ENCODE data around the gene TFAP2A.

The TFAP2A gene

DNA sequence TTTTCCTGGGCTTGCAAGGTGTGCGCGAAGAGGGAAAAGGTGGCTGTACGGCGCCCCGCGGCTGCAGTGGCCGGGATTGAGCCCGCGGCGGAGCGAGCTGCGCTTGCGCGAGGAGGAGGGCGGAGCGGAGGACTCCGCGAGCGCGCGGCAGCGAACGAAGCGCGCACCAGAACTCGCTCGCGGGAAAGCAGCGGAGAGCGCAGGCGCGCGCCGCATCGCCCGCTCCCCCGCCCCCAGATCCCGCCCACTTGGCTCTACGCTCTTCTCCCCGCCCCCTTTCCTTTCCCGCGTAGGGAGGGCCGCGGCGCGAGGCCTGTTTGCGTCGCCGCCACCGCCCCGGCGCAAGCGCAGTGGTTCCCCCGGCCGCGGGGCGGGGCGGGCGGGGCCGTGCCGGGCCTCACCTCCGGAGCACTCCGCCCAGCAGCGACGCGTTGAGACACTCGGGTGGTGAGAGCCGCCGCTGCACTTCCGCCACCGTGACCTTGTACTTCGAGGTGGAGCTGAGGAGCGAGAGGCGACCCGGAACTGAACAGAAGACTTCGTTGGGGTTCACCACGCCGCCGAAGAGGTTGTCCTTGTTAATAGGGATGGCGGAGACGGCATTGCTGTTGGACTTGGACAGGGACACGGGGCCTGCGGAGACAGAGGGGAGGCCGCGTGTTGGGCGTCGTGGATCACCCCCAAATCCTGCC, 10.6 kb downstream of the TFAP2A start:
- intact Hi-C loops (cut with micrococcal nuclease), result loop anchor here (10.0 kb wide), 1 partner anchor 1969 kb away; the partner anchor contains the start of gene SLC35B3
- Mint-ChIP-seq H3K27ac (peak overlapping the region; percentile 77), H3K4me3 (peak overlapping the region; percentile 78), H3K27me3 (peaks cover 91% of the 10 kb centered on the region), H3K36me3 (ENCODE audit: low read depth) (peaks cover 10% of the 10 kb centered on the region), H3K4me1 (ENCODE audit: low read depth) (peaks cover 10% of the 10 kb centered on the region), H3K9me3 (peaks cover 31% of the 10 kb centered on the region)

DNA sequence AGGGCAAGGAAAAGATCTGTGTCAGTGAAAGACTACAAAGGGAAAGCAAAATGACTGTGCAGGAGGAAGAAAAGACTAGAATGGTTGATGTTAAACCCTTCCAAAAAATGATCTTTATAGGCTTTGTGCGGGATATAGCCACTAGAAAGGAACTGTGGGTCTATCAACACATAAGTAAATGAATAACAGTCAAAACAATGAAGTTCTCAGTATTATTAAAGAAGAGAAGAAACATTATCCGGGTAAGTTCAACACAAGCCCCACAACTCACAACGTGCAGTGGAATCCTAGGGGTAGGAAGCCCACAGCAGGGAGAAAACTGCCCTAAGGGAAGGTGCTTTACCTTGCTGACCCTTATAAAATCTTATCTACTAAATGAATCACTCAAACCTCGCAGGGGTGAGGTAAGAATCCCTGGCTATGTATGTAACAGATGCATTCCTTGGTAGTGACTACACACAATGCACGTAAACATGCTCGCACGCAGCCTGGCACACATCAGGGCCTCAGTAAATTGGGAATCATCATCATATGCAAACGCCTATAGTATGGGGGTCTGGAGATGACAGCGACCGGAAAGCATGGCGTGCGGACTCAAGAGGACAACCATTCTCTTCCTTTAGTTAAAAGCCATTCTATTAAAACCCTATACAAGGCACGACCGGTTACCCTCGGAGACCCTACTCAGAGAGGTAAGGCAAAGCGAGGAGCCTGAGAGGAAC, 11.3 kb downstream of the TFAP2A start:
- Mint-ChIP-seq H3K36me3 (ENCODE audit: low read depth) (peaks cover 10% of the 10 kb centered on the region), H3K9me3 (peaks cover 31% of the 10 kb centered on the region), H3K27me3 (peaks cover 95% of the 10 kb centered on the region), H3K4me3 (peak overlapping the region; percentile 78), H3K27ac (peak overlapping the region; percentile 77), H3K4me1 (ENCODE audit: low read depth) (peaks cover 10% of the 10 kb centered on the region)
- intact Hi-C loops (cut with micrococcal nuclease), result loop anchor here (10.0 kb wide), 1 partner anchor 1969 kb away; the partner anchor contains the start of gene SLC35B3

DNA sequence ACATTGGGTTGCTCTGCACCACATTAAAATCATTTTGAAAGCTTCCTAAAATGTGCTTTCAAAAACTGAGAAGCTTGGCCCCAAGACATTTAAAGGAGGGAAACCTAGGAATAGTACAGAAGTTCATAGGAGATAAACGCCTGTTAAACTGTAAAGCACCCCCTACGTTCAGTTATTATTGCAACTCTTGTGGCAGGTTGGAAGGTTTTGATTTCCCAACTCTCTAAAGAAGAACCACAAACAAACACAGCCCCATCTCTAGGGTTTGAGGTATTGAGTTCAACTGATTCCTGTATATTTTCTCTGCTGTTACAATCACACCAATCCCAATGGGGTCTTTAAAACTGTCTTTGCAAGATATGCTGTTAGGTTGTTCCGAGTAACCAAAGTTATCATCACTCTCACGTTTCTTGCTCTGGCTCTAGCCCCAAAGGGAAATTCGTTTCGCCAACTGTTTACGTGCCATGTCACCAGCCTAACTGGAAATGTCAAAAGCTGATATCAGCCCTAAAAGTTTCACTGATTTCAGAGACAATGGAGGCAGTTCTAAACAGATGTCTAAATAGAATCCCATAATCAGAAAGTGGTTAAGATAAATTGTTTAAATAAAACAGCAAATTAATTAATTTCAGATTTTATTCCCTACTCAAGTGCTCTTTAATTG, 12.1 kb downstream of the TFAP2A start:
- peaks cover 10% of the 10 kb centered on the region for H3K36me3 Mint-ChIP-seq (ENCODE audit: low read depth)
- intact Hi-C loops (cut with micrococcal nuclease), result loop anchor here (10.0 kb wide), 1 partner anchor 1968 kb away; the partner anchor contains the start of gene SLC35B3
- no peak overlapping the region for H3K27ac Mint-ChIP-seq
- peaks cover 95% of the 10 kb centered on the region for H3K27me3 Mint-ChIP-seq
- peaks cover 10% of the 10 kb centered on the region for H3K4me1 Mint-ChIP-seq (ENCODE audit: low read depth)
- H3K9me3 Mint-ChIP-seq, result peaks cover 31% of the 10 kb centered on the region
- no peak overlapping the region for H3K4me3 Mint-ChIP-seq

DNA sequence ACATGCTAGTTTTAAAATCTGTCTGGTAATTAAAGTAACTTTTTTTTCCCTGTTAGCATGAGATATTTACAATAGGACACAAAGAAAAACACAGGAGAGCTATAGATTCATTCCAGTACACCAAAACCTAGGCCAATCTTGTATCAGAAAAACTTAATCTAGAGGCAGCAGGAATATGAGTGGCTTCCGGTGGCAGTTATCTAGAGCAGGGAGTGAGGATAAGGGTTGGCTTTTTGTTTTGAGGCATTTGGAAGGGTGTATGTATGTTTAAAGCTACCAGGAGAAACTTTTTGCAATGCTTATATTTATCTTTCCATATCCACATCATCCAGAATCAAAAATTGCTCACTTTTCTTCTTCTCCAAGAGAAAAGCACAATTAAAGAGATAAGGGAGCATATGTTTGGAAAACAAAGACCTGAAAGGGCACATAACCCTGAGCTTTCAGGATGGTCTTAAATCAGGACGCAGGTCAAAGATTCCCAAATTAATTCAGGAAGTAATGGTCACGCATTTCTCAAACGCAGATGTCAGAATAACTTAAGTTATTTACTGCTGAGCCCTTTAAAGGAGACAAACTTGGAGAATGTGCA, 13.1 kb downstream of the TFAP2A start:
- intact Hi-C loops (cut with micrococcal nuclease), result loop anchor here (10.0 kb wide), 1 partner anchor 1967 kb away; the partner anchor contains the start of gene SLC35B3
- H3K9me3 Mint-ChIP-seq, result peaks cover 31% of the 10 kb centered on the region
- peaks cover 10% of the 10 kb centered on the region for H3K4me1 Mint-ChIP-seq (ENCODE audit: low read depth)
- H3K27me3 Mint-ChIP-seq, result peaks cover 94% of the 10 kb centered on the region
- no peak overlapping the region for H3K27ac Mint-ChIP-seq
- H3K36me3 Mint-ChIP-seq (ENCODE audit: low read depth), result peaks cover 10% of the 10 kb centered on the region
- no peak overlapping the region for H3K4me3 Mint-ChIP-seq

DNA sequence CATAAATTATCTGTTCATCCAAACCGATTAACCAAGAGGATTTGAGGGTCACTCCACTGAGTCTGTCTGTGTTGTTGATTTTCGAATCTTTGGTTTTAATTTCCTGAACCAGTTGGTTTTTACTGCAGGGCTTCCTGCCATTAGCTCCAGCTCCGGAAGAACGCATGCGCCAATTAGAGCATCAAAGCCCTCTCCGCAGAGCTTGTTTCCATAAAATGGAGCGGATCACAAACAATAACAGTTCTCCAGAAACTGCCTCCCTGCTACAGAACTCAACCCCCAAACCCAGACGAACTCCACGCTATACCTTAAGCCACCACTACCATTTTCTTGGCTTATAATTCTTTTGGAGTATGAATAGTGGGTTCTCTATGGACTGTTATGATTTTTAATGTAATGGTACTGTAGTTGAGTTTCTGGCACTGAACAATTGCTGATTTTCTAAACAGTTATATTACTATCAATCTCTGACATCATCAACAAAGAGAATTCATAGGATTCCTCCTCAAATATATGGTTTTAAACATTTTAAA, 13.8 kb downstream of the TFAP2A start:
- no peak overlapping the region for H3K27ac Mint-ChIP-seq
- peaks cover 10% of the 10 kb centered on the region for H3K4me1 Mint-ChIP-seq (ENCODE audit: low read depth)
- H3K27me3 Mint-ChIP-seq, result peaks cover 91% of the 10 kb centered on the region
- H3K4me3 Mint-ChIP-seq, result no peak overlapping the region
- intact Hi-C loops (cut with micrococcal nuclease), result loop anchor here (10.0 kb wide), 1 partner anchor 1966 kb away; the partner anchor contains the start of gene SLC35B3
- peaks cover 26% of the 10 kb centered on the region for H3K9me3 Mint-ChIP-seq
- H3K36me3 Mint-ChIP-seq (ENCODE audit: low read depth), result peaks cover 10% of the 10 kb centered on the region

DNA sequence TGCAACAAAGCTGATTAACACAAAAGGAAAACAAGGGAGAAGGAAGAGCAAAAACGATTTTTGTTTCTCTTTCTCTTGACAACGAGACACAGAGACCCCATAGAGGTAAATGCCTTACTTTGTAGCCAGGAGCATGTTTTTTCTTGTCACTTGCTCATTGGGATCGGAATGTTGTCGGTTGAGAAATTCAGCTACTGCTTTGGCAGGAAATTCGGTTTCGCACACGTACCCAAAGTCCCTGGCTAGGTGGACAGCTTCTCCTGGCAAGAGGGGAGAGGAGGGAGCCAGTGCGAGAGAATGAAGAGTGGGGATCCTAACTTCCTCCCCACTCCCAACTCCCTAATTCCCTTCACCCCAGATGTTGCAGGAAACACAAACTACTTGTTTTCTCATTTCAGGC, 14.5 kb downstream of the TFAP2A start:
- Mint-ChIP-seq H3K36me3 (ENCODE audit: low read depth) (peaks cover 10% of the 10 kb centered on the region), H3K9me3 (peaks cover 19% of the 10 kb centered on the region), H3K27me3 (peaks cover 91% of the 10 kb centered on the region), H3K27ac (no peak overlapping the region), H3K4me1 (ENCODE audit: low read depth) (peaks cover 10% of the 10 kb centered on the region), H3K4me3 (no peak overlapping the region)
- intact Hi-C loops (cut with micrococcal nuclease), result loop anchor here (10.0 kb wide), 1 partner anchor 1966 kb away; the partner anchor contains the start of gene SLC35B3

DNA sequence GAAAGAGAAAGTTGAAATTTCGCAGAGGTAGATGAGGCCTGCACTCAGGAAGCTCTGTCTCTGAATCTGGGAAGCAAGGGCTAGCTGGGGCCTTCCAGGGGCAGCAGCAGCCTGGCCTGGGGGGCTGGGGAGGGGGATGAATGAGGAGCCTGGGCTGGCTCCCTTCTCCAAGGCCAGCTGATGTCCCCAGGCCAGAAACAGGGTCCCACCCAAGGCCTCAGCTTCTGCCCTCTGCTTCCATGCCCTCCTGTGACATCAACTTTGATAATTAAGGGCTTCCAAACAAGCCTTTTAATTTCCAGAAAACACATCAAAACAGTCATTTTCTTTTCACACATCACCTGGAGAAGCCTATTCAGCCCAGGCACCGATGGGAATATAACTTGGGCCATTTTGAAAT, 15.4 kb downstream of the TFAP2A start:
- Mint-ChIP-seq H3K4me3 (no peak overlapping the region), H3K27me3 (peaks cover 90% of the 10 kb centered on the region), H3K27ac (no peak overlapping the region), H3K4me1 (ENCODE audit: low read depth) (peaks cover 10% of the 10 kb centered on the region), H3K36me3 (ENCODE audit: low read depth) (peaks cover 3% of the 10 kb centered on the region), H3K9me3 (peaks cover 10% of the 10 kb centered on the region)
- intact Hi-C loops (cut with micrococcal nuclease), result no loop called here

DNA sequence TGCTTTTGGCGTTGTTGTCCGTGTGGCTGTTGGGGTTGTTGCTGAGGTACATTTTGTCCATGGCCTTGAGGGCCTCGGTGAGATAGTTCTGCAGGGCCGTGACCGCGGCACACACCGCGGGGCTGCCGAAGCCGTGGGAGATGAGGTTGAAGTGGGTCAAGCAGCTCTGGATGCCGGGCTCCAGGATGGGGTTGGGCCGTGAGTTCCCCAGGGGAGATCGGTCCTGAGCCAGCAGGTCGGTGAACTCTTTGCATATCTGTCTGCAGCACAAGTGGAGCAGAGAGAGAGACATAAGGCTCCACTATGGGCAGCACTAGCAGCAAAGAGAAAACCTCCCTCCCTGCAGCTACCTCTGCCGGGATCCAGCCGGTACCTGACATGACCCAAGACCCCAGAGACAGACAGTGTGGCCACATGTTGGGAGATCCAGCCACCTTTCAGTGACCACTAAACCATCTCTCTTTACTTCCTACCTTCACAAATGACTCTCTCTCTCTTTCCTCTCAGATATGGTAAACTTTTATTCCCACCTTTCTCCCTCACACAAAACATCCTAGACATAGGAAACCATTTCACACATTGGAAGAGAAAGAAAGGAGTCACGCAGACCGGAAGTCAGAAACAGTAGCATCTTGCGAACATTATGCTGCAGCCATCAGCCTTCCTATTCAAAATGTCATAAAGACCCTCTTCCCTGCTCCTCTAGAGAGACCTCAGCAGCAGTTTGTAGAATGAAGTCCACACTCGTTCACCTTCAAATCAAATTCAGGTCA, 16.2 kb downstream of the TFAP2A start:
- H3K9me3 Mint-ChIP-seq, result peaks cover 9% of the 10 kb centered on the region
- H3K4me3 Mint-ChIP-seq, result no peak overlapping the region
- H3K36me3 Mint-ChIP-seq (ENCODE audit: low read depth), result no peaks in the 10 kb centered on the region
- peaks cover 93% of the 10 kb centered on the region for H3K27me3 Mint-ChIP-seq
- intact Hi-C loops (cut with micrococcal nuclease), result no loop called here
- H3K27ac Mint-ChIP-seq, result no peak overlapping the region
- H3K4me1 Mint-ChIP-seq (ENCODE audit: low read depth), result peaks cover 6% of the 10 kb centered on the region

DNA sequence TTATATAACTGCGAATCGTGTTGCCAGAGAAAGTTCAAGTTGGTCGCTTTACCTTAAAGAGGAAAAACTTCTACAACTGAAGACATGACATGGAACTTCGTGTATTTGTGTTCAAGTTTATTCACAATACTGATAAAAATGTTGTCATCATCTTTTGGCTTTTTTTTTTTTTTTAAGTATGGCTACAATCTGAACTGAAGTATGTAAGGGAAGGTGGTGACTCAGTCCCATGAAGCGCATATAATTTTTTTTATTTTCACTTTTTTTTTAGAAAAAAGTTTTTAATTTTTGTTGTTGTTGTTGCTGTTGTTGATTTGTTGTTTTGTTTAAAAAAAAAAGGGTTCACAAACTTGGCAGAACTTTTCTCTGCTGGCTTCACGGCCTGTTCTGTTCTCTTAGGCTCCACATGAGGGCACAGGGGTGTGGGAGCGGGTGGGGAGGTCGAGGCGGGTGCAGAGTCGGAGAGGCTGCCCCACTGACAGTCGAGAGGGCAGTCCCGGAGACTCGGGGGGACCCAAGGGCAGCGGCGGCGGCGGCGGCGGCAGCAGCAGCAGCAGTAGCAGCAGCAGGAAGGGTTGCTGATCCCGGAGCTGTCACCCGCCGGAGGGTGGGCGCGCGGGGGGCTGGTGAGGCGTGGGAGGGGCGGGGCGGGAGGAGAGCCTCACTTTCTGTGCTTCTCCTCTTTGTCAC, 17.0 kb downstream of the TFAP2A start:
- Mint-ChIP-seq H3K27ac (no peak overlapping the region), H3K4me3 (no peak overlapping the region), H3K27me3 (peaks cover 93% of the 10 kb centered on the region)

DNA sequence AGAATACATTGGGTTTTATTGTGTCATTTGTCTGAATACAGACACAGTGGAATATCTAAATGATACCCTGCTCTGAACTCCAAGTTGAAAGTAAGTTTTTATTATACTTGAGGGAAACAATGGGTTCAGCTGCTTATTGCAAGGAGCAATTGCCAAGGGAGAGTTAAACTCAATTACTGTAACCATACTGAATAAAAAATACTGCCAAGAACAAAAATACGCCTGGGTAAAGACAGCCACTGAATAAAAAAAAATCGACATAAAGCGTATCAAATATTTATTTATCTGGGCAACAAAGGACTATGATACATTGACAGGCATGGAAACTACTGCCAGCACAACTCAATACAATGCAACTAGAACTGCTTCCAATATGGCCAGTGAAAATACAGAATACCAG, 18.1 kb downstream of the TFAP2A start:
- Mint-ChIP-seq H3K36me3 (ENCODE audit: low read depth) (no peaks in the 10 kb centered on the region), H3K4me3 (no peak overlapping the region), H3K27me3 (peaks cover 93% of the 10 kb centered on the region), H3K27ac (no peak overlapping the region), H3K9me3 (peaks cover 2% of the 10 kb centered on the region), H3K4me1 (ENCODE audit: low read depth) (no peaks in the 10 kb centered on the region)
- intact Hi-C loops (cut with micrococcal nuclease), result no loop called here

More for the DNA sequence above, 17.0 kb downstream of the TFAP2A start:
- H3K9me3 Mint-ChIP-seq, result peaks cover 9% of the 10 kb centered on the region
- intact Hi-C loops (cut with micrococcal nuclease), result no loop called here
- H3K36me3 Mint-ChIP-seq (ENCODE audit: low read depth), result no peaks in the 10 kb centered on the region
- H3K4me1 Mint-ChIP-seq (ENCODE audit: low read depth), result no peaks in the 10 kb centered on the region

DNA sequence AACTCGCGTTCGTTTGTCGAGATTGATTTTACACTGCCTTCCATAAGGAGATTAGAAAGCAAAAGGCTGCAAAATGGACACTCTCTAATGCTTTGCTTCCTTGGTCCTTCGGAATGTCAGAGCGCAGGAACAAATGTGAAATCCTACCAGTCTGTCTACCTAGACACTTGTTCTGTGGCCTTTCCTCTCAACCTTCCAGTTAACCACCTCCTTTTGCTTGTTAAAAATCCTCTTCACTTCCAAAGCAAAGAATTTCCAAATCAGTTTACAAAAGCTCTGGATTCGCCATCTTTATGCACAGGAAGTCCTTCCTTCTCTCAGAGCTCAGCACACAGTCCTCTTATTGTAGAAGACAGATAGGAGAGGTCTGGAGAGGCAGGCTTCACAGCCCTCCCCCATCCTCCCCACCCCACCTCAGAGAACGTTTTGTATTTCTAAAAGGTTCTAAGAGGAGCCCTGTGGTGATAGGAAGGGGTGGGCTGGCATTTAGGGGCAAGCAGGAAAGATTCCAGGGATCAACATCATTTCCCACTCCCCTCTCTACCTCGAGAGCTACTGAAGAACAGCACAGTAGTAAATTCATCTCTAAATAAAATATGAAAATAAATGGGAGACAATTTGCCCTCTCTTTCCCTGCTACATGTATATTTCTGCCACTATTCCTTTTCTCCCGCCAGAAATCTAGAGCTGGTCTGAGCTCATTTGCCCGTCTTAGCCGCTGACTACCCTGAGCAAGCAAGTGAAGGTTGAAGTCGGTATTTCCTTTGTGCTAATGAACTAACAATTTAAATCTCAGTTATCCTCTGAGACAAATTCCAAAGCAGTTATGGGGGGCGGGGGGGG, 18.9 kb downstream of the TFAP2A start:
- H3K9me3 Mint-ChIP-seq, result no peaks in the 10 kb centered on the region
- no peaks in the 10 kb centered on the region for H3K4me1 Mint-ChIP-seq (ENCODE audit: low read depth)
- H3K4me3 Mint-ChIP-seq, result no peak overlapping the region
- peaks cover 95% of the 10 kb centered on the region for H3K27me3 Mint-ChIP-seq
- no peaks in the 10 kb centered on the region for H3K36me3 Mint-ChIP-seq (ENCODE audit: low read depth)
- intact Hi-C loops (cut with micrococcal nuclease), result no loop called here
- H3K27ac Mint-ChIP-seq, result no peak overlapping the region

DNA sequence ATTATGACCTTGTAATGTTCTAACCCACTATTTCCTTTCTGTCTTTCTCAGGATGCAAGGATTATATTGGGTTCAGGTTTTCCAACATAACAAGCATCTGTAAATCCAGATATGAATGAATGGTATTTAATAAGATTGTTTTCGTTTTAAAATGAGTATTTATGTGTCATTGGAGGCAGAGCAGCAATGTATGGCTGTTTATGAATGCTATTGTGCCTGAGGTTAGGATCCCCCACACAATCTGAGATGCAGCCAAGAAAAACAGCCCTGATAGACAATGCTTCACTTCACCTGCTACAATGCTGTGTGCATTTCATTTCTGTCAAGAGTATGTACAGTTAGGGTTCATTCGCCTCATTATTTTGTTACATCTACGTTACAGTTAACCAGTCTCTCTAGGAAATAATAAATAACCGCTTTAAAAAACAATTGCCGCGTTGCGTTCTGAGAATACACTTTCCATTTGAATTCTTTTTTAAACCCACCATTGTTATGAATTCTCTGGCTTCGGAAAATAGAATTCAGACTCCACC, 19.6 kb downstream of the TFAP2A start:
- H3K9me3 Mint-ChIP-seq, result no peaks in the 10 kb centered on the region
- H3K27ac Mint-ChIP-seq, result no peak overlapping the region
- H3K36me3 Mint-ChIP-seq (ENCODE audit: low read depth), result no peaks in the 10 kb centered on the region
- peaks cover 95% of the 10 kb centered on the region for H3K27me3 Mint-ChIP-seq
- H3K4me1 Mint-ChIP-seq (ENCODE audit: low read depth), result no peaks in the 10 kb centered on the region
- intact Hi-C loops (cut with micrococcal nuclease), result no loop called here
- H3K4me3 Mint-ChIP-seq, result no peak overlapping the region

All from dendritic cell treated with granulocyte-macrophage colony-stimulating factor and Interleukin-4, amounts not matched to agents 40 ng/mL and 50 ng/mL, for 4 days (primary cell).